MG63 (cell line): ENCODE measurements around the gene CADM1. TPM values are rescaled to one million over a fixed set of nuclear protein-coding genes. Genes with fewer than 3 reads are reported as not detected.

Experiments
- DNase-seq: peaks from one replicate; pipeline ENCODE4 v3.0.0-alpha.2; 2020
- H3K27me3 ChIP-seq: fragments of 250-450 bp; sonication (Bioruptor Pico); 2 replicates; pipeline ENCODE4 v1.5.1; 2020; ENCODE audit warnings: mild to moderate bottlenecking, moderate library complexity
- H3K36me3 ChIP-seq: fragments of 250-450 bp; sonication (Bioruptor Pico); 2 replicates; pipeline ENCODE4 v1.5.1; 2020; ENCODE audit warnings: mild to moderate bottlenecking, moderate library complexity
- H3K4me3 ChIP-seq: fragments of 250-450 bp; sonication (Bioruptor Pico); 2 replicates; pipeline ENCODE4 v1.5.1; 2020; ENCODE audit warnings: mild to moderate bottlenecking, moderate library complexity
- H3K9me3 ChIP-seq: fragments of 250-450 bp; sonication (Bioruptor Pico); 2 replicates; pipeline ENCODE4 v1.5.1; 2020; ENCODE audit warnings: mild to moderate bottlenecking, moderate library complexity
- total RNA-seq: library from RNA; depleted of rRNA; stranded (reverse); fragments of >200 nt; shearing (Covaris generic); gene quantifications from 2 replicates; pipeline ENCODE4 v1.2.3, GENCODE V29; 2014; ENCODE audit warnings: low replicate concordance

The CADM1 gene
- total RNA-seq, 1 experiment from 2014 or later, result 34.4 TPM

DNA sequence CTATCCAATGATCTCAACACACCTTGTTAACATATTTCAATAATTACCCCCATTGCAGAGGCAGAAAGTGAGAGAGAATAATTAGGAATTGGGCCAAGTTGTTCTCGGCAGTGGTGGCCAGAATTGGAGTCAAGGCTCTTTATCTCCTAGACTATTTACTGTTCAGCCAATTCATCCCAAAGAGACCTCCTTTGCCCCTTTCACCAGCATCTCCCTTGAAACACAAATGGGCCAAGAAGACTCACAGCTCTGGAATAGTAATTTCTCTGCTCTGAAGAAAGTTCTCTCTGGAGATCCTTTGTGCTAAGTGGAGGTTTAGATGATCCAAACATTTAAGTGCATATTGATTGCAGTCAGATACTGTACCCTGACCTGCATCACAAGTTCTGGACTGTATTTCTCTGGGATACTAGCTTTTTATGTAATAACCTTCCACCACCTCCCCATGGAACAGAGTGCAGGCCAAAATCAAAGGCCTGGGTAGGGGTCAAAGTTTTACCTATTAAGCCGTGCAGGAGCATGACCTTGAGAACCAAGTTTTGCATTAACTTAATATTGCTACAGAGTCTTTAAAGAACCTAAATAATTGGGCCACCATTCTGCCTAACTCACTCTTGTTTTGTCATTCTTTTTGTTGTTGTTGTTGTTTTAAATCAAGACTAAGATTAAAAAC lies 19.6 kb upstream of the CADM1 start:
- Histone ChIP-seq H3K27me3 (no peaks in the 10 kb centered on the region; the same call in 1 of the 2 replicates), H3K4me3 (no peak overlapping the region), H3K36me3 (no peaks in the 10 kb centered on the region), H3K9me3 (no peaks in the 10 kb centered on the region)
- no peak for DNase-seq

DNA sequence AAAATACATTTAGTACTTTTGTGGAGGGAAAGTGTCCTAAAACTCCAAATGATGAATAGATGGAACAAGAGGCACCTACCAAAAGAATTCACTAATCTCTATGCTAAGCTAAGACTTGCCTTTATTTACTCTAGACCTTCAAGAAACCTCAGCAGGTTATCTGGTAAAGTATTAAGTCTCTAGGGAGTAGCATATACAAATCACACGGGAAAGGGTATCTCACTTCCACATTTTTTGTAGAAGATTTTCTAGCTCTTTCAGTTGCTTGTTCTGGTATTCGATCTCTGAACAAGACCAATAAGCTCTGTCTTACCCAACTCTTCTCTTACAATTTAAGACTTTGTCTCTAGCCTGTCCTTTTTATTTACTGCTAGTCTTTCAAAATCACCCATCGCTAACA lies 18.1 kb upstream of the CADM1 start:
- Histone ChIP-seq H3K9me3 (no peaks in the 10 kb centered on the region), H3K36me3 (no peaks in the 10 kb centered on the region), H3K4me3 (no peak overlapping the region), H3K27me3 (no peaks in the 10 kb centered on the region; the same call in 1 of the 2 replicates)
- no peak for DNase-seq

DNA sequence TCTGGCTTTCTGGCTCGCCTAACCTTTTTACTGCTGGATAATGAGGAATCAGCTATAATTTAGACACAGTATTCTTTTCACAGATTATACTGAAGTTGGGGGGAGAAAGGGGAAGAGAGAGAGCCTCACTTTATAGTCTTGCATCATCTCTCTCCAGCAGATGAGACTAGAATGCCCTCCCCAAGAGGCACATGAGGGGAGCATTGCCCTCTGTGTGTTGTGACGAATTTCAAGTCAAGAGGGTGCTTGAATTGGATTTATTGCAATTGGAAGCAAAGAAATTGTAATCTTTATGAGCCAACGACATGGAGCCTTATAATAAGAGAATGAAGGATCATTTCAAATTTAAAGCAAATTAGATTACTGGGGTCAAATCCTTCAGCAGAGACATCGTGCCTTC lies 17.6 kb upstream of the CADM1 start:
- Histone ChIP-seq H3K36me3 (no peaks in the 10 kb centered on the region), H3K4me3 (no peak overlapping the region)

DNA sequence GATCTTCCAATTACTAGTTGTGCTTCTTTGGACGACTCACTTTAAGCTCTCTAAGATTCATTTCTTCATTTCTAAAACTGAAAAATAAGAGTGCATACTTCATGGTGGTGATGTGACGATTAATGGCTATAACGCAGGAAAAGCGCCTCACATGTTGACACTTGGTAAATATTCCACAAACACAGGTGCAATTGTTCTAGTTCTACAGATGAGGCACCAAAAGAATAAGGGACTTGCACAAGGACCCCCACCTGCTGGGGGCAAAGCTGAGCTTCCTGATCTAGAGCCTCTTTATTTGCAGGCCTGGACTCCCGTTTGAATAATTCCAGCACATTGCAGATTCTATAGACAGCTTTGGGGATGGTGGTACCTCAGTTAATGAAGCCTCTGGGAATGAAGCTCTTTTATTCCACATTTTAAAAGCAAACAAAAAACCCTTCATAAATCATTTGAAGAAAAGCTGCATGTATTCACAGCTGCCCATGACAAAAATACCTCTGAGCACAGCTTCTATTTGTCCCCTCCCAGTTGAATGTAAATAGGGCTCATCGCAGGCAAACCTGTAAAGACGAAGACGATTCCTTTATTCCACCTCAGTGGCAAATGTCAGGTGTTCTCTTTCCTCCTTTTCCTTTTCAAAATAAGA lies 14.9 kb upstream of the CADM1 start:
- no peak for DNase-seq
- Histone ChIP-seq H3K27me3 (peaks cover under 1% of the 10 kb centered on the region), H3K36me3 (no peaks in the 10 kb centered on the region), H3K4me3 (no peak overlapping the region), H3K9me3 (no peaks in the 10 kb centered on the region)

More for the DNA sequence above, 17.6 kb upstream of the CADM1 start:
- Histone ChIP-seq H3K9me3 (no peaks in the 10 kb centered on the region), H3K27me3 (no peaks in the 10 kb centered on the region; the same call in 1 of the 2 replicates)
- DNase-seq, result no peak

DNA sequence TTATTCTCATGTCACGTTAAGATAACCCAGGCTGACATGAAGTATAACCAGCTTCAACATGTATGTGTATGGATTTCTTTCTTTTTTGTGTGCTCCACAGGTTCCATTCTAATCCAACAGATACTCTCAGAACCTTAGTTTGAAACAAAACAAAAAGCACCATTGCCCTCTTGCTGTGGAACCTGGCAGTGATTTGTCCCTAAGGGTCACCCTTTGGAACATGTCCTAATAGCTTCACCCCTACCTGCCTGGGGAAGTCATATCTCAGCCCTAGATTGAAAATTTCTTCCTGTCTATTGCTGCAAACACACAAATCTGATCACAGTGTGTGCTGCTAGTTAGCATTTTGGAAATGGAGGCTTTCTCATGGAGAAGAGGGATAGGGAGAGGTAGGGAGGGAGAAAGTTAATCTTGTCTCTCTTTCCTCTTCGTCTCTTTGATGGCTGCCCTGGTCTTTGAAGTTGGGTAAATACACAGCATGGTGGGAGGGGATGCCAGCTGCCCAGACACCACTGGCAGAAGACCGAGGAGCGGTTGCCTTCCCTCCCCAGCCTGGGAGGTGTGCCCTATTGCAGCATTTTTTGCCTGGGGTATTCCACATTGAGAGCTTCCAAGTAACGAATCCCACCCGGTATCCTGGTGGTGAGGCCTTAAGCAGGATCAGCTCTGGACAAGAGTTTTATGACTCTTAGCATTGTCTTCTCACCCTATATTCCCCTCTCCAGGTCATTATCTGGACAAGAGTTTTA lies 11.6 kb upstream of the CADM1 start:
- Histone ChIP-seq H3K4me3 (no peak overlapping the region), H3K9me3 (no peaks in the 10 kb centered on the region), H3K36me3 (no peaks in the 10 kb centered on the region), H3K27me3 (peaks cover 11% of the 10 kb centered on the region)
- DNase-seq, result no peak

DNA sequence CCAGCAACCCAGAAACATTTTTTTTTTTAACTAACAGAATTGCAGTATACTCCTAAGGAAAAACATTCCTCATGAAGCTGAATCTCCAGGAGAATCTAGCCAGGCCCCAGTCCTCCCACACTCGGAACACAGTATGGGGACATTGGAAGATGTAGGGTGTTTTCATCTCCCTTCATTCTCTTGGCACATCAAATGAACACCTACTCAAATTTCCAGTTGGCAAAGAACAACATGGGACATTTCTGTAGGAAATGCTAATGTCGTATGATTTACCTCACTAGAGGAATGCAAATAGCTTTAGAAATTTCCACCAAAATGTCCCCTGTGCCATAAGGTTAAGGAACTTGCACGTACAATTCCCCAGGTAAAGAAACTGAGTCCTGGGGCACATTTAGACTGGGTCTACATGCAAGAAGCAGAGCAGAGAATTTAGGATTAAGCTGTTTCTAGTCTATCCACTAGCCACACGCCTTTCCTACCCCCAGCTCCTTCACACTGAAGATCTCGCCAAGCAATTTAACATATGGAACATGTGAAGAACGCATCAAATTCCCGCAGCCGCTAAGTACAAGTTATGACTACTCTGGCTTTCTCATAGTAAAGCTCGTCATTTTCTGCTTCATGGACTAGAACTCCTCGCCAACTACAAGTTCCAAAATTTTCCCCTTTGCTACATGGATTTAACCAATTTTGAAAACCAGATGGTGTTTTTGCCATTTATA lies 2.9 kb upstream of the CADM1 start:
- H3K36me3 ChIP-seq, result no peaks in the 10 kb centered on the region
- H3K4me3 ChIP-seq, result no peak overlapping the region
- DNase-seq, result no peak
- peaks cover 3% of the 10 kb centered on the region; the same call in 1 of the 2 replicates for H3K27me3 ChIP-seq
- H3K9me3 ChIP-seq, result no peaks in the 10 kb centered on the region

DNA sequence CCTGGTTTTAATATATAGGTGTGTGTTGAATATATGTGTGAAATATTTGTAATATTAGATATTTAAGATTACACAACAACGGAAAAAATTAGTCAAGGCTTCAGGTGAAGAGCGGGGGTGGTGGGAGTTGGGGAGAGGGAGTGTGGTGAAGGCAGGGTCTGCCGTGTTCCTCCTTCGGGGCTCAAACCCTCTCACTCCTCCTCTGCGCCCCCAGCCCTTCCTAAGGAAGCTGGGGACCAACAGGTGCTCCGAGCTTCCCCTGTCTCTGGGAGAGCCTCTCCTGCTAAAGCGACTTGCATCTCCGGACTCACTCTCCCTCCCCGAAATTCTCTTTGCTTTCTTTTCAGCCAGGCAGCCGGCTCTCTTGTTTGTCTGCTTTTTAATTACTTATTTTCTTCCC lies 960 bp upstream of the CADM1 start:
- peaks cover 3% of the 10 kb centered on the region; the same call in 1 of the 2 replicates for H3K27me3 ChIP-seq
- peak overlapping the region; percentile 56 for H3K4me3 ChIP-seq
- no peaks in the 10 kb centered on the region for H3K36me3 ChIP-seq
- DNase-seq, result no peak
- H3K9me3 ChIP-seq, result no peaks in the 10 kb centered on the region

DNA sequence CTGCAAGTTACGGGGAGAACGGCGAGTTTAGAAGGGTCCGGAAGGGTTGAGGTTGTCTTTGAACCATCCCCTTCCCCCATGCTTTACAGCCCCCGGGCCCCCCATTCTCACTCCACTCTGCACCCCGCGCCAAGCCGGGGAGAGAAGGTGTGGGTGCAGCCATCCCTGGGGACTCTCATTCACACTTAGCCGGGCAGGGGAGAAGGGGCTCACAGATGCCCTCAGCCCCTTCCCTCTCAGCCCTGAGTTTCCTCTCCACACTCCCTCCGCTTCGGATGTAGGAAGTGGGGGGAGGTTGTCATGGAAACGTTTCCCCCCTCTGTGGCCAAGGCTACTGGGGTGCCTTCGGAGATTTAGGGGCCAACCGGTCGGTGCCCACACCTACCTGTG lies 334 bp downstream of the CADM1 start:
- H3K9me3 ChIP-seq, result no peaks in the 10 kb centered on the region
- peaks cover 3% of the 10 kb centered on the region; the same call in 1 of the 2 replicates for H3K27me3 ChIP-seq
- no peaks in the 10 kb centered on the region for H3K36me3 ChIP-seq
- DNase-seq, result no peak
- peak overlapping the region; percentile 56 for H3K4me3 ChIP-seq

DNA sequence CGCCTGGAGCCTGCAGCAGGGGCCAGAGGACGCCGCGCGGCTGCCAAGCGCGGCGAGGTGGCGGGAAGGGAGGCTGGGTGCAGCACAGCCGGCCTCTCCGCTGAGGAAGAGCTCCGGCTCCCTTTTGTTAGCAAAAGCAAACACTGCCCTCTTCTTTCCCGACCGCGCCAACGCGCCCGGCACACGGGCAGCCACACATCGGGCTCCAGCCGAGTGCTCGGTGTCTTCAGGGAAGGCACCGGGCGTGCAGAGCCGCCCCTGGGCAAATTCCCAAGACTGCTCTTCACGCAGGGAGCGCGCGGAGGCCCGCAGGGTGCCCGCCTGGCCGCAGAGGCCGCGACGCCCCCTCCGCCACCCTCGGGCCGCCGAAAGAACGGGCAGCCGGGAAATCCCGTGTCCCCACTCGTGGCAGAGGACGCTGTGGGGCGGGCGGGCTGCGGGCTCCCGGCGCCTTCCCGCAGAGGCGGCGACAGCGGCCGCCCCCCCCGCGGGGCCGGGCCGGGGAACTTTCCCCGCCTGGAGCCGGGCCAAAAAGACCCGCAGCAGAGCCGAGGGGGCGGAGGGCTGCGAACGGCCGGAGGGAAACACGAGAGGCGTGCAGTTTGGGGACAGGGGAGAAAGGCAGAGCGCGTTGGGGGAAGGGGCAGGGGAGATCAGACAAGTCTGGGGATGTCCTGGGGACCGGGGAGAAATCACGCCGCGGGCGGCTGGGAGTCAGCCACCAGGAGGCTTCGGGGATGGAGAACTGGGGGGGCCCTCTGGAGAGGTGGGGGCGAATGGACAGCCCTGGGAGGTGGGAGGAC lies 931 bp downstream of the CADM1 start:
- Histone ChIP-seq H3K27me3 (peaks cover 3% of the 10 kb centered on the region; the same call in 1 of the 2 replicates), H3K4me3 (peak overlapping the region; percentile 56), H3K36me3 (no peaks in the 10 kb centered on the region), H3K9me3 (no peaks in the 10 kb centered on the region)
- DNase-seq, result peak; percentile 72

DNA sequence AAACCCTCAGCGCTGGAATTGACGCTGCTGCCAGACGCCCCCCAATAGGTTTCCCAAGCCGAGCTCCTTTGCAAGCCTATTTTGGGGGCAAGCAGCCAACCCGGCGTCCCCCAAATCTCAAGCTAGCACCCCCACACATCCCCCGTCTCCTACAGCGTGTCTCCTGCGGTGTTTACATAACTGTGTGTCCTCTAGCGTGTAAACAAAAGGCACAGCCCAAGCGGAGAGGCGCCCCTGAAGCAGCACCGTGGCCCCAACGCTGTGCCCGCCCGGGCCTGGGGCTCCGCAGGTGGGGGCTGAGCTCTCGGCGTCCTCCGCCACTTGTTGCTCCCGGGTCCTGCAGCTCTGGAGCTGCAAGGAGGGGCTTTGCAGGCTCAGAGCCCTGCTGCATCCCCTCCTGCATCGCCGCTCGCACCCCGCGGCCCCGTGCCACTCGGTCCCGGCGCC lies 1.6 kb downstream of the CADM1 start:
- Histone ChIP-seq H3K4me3 (peak overlapping the region; percentile 56), H3K36me3 (no peaks in the 10 kb centered on the region), H3K9me3 (no peaks in the 10 kb centered on the region), H3K27me3 (0 out of 2 replicates have a peak, but pooled peaks cover 1% of the 10 kb centered on the region)
- DNase-seq, result no peak

DNA sequence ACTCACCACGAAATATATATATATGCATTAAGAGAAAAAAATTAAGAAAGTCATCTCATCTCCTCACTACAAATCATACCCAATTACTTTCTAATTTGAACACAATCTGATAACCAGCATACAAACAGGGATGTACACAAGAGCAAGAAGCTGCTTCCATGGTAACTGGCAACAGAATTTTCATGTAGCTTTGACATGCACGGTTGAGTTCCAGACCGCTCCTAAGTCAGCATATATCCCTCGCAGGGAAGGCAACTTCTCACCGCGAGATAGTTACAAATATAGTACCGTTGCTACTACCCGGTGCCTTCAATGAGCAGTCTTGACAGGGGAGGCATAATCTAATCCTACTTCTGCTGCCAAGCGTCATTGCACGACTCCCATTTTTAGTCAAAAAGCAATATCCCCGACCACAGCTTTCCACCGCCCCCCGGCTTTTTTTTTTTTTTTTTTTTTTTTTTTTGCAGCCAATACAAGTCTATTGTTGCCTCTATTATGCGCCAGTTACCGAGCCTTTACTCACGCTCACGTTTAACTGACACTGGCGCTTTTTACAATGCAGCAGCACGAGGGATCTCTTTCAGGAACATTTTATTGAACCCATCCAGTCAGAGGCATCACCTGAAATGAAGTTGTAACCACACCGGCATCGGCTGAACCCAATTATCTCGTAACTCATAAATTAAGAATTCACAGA lies 2.2 kb downstream of the CADM1 start:
- H3K36me3 ChIP-seq, result no peaks in the 10 kb centered on the region
- H3K4me3 ChIP-seq, result peak overlapping the region; percentile 56
- no peak for DNase-seq
- no peaks in the 10 kb centered on the region for H3K27me3 ChIP-seq
- no peaks in the 10 kb centered on the region for H3K9me3 ChIP-seq

DNA sequence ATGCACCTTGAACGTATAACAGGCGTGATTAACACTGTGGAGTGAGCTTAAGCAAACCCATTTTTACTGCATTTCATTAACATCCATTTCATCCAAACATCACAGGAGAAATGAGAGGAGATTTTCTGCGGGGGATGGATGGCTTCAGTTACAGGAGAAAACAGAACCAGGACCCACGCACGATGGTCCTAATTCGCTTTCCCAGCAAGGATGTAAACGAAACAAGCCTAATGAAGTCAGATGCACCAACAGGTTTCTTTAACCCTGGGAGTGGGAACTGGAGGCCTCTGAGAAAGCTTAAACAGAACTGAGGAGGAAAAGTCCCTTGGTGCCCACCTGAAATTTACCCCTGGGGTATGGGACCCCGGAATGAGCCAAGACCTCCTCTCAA lies 2.7 kb downstream of the CADM1 start:
- DNase-seq, result no peak
- Histone ChIP-seq H3K4me3 (peak overlapping the region; percentile 56), H3K36me3 (no peaks in the 10 kb centered on the region), H3K27me3 (no peaks in the 10 kb centered on the region), H3K9me3 (no peaks in the 10 kb centered on the region)

DNA sequence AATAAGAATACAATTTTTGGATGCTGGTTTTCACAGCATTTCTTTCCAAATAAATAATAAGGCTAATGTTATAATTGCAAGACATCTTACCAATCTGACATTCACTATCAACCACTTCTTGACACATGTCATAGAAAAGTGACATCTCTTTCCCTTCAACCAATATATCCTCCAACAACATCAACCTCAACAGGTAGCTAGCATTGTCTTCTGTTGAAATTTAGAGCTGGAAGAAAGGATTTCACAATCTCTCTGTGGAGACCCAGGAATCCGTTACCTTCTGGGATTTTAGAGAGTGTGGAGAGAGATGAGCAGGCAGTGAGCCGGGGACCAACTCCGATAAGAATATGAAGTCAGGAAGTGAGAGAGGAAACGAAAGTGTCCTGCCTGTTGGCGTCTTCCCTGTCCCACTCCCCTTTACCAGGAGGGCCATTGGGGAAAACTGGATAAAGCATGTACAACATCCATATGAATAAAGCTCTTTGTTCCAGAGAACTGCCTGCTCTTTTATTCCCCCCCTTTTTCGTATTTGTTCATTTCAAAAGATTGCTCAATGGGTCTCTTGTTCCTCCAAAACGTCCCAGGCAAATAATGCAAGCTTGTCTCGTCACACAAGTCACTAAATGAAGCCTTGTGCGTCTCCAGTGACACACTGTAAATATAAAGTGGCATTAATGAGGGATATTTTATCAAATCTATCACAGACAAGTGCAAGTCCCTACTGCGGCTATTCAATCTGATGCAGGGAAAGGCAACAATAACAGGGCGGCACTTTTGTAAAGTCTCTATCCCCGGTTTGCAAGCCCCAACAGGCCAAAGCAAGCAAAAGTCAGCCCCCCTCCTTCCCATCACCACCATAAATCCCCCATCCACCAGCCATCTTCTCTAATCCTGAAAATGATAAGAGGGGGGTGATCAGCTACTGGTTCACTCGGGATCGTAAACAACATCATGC lies 3.4 kb downstream of the CADM1 start:
- H3K27me3 ChIP-seq, result no peaks in the 10 kb centered on the region

DNA sequence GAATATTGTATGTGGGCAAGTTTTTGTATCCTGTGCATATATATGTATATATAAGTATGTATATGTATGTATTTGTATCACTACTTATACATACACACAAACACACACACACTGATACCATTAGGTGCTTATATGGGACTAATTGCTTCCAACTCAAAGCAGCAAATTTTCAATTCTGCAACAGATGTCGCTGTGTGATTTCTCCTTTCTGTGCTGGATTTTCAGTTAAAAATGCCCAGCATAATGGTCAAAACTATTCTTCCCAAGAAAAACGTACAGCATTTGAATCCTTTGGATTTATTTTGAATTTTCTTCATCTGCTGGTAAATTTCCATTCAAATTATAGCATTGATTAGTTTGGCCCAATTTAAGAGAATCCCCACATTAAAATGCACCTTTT lies 4.3 kb downstream of the CADM1 start:
- Histone ChIP-seq H3K36me3 (no peaks in the 10 kb centered on the region), H3K9me3 (no peaks in the 10 kb centered on the region), H3K4me3 (no peak overlapping the region), H3K27me3 (no peaks in the 10 kb centered on the region)
- no peak for DNase-seq

More for the DNA sequence above, 3.4 kb downstream of the CADM1 start:
- no peaks in the 10 kb centered on the region for H3K9me3 ChIP-seq
- H3K4me3 ChIP-seq, result peak overlapping the region; percentile 56
- no peak for DNase-seq
- H3K36me3 ChIP-seq, result no peaks in the 10 kb centered on the region
